Measurements from ENCODE around the gene INF2.
A peak's percentile ranks its signal among the peaks of the same experiment; 100 is the strongest.

INF2 gene

GRCh38 chr14:104644091-104644635 lies 45.3 kb upstream of the INF2 start:
- TF ChIP-seq CTCF (IDR thresholded peaks at IDR 0.05; ENCODE audit: low read depth, low read length), result no peak
- DNase-seq (ENCODE audit: low read depth in 2 of 2), result no peak
- H3K4me3 ChIP-seq (replicated peaks in 1 of 2; ENCODE audit: low read depth in 2 of 2, low read length in 2 of 2), result no peak overlapping the region

GRCh38 chr14:104644656-104645378 lies 44.6 kb upstream of the INF2 start:
- DNase-seq (ENCODE audit: low read depth in 2 of 2), result peak; percentile 36 to 48
- TF ChIP-seq CTCF (IDR thresholded peaks at IDR 0.05; ENCODE audit: low read depth, low read length), result no peak

GRCh38 chr14:104647467-104648043 lies 41.9 kb upstream of the INF2 start:
- no peak overlapping the region for H3K4me3 ChIP-seq (replicated peaks in 1 of 2; ENCODE audit: low read depth in 2 of 2, low read length in 2 of 2)
- no peak for TF ChIP-seq CTCF (IDR thresholded peaks at IDR 0.05; ENCODE audit: low read depth, low read length)
- DNase-seq (ENCODE audit: low read depth in 2 of 2), result no peak

More at GRCh38 chr14:104644656-104645378, 44.6 kb upstream of the INF2 start:
- H3K4me3 ChIP-seq (replicated peaks in 1 of 2; ENCODE audit: low read depth in 2 of 2, low read length in 2 of 2), result no peak overlapping the region

- peak; percentile 98 for TF ChIP-seq CTCF (IDR thresholded peaks at IDR 0.05; ENCODE audit: low read depth, low read length)
- DNase-seq (ENCODE audit: low read depth in 2 of 2), result peak; percentile 52 to 58
- peak overlapping the region; percentile 55 to 58 for H3K4me3 ChIP-seq (replicated peaks in 1 of 2; ENCODE audit: low read depth in 2 of 2, low read length in 2 of 2)
These were observed 39.1 kb upstream of the INF2 start for GRCh38 chr14:104650057-104650980.

- no peak overlapping the region for H3K4me3 ChIP-seq (replicated peaks in 1 of 2; ENCODE audit: low read depth in 2 of 2, low read length in 2 of 2)
- no peak for DNase-seq (ENCODE audit: low read depth in 2 of 2)
- TF ChIP-seq CTCF (IDR thresholded peaks at IDR 0.05; ENCODE audit: low read depth, low read length), result no peak
These were observed 38.2 kb upstream of the INF2 start for GRCh38 chr14:104650981-104651875.

GRCh38 chr14:104651876-104652260 lies 37.5 kb upstream of the INF2 start:
- H3K4me3 ChIP-seq (replicated peaks in 1 of 2; ENCODE audit: low read depth in 2 of 2, low read length in 2 of 2), result no peak overlapping the region
- DNase-seq (ENCODE audit: low read depth in 2 of 2), result no peak
- TF ChIP-seq CTCF (IDR thresholded peaks at IDR 0.05; ENCODE audit: low read depth, low read length), result no peak

Measured in cardiac fibroblast (primary cell).